ENCODE data around the gene SPEM2.

SPEM2 gene

DNA sequence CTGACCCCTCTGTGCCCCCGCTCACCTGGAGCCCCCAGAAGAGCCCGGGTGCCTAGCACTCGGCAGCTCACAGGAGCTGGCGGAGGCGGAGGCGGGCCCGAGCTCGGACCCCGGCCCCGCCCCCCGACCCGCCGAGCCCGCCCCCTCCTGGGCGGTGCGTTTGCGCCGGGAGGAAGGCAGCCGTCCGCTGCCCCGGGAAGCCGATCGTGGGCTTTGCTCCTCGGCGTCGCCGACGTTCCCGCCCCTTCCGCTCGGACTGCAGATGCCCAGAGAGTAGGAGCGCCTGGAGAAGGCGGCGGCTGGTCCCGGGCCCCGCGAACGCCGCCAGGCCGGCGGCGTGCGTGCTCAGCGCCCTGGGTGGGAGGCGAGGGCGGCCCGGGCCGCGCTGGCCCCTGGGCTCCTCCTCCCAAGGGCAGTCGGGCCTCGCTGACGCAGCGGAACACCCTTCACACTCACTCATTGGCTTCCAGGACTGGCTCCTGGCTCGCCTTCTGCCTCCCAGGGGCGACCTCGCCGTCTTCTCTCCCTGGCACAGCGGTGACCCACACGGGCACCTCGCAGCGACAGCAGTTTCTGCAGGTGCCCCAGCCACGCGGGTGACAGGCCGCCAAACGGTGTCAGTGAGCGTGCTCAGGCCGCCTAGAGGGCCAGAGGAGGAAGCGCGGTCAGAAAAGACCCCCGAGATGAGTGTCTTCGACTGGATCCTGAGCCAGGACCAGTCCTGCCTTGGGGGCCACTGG lies 30.8 kb upstream of the SPEM2 start, which contains the start of gene PLSCR3:
Gene PLSCR3 (minus strand): TSS at position 74 of the 740 bp plus-strand sequence. CDS start 415 bp downstream, outside the sequence.
- ATAC-seq = peak; percentile 91
- Mint-ChIP-seq H3K4me1 (peaks cover 30% of the 10 kb centered on the region), H3K9me3 (no peaks in the 10 kb centered on the region), H3K4me3 (peak within 1 kb of the TSS; percentile 92), H3K27ac (peak within 1 kb of the TSS; percentile 93), H3K36me3 (peaks cover 23% of the 10 kb centered on the region)
- DNase-seq (ENCODE audit: low spot score in 2 of 2) = peak; percentile 84 to 92

DNA sequence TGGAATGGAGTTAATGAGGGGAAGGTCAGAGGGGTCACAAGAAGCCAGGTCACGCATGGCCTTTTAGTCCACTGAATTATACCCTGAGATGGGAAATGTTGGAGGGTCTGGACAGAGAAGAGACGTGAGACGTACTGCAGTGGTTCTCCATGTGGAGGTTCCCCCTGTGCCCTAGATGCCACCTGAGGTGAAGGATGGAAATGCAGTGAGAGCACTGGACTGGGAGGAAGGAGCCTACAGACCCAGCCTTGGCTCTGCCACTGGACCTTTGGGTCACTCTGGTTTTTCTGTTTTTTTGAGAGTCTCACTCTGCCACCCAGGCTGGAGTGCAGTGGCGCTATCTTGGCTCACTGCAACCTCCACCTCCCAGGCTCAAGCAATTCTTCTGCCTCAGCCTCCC lies 29.3 kb upstream of the SPEM2 start:
- Mint-ChIP-seq H3K27ac (no peak overlapping the region), H3K4me3 (no peak overlapping the region), H3K36me3 (peaks cover 14% of the 10 kb centered on the region), H3K9me3 (no peaks in the 10 kb centered on the region), H3K4me1 (peaks cover 18% of the 10 kb centered on the region)
- DNase-seq (ENCODE audit: low spot score in 2 of 2) (no peak), ATAC-seq (no peak)

DNA sequence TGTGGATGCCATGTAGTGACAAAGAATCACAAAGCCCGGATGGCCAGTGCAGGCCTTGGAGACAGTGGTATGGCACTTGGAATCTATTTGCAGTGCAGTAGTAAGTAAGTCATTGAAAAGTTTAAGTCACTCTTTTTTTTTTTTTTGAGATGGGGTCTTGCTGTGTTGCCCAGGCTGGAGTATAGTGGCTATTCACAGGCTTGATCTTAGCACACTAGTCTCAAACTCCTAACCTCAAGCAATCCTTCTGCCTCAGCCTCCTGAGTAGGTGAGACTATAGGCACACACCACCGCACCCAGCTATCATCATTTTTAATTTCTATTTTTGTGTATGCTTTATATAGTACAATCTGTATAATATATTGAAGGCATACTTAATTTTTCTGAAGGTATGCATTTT lies 26.8 kb upstream of the SPEM2 start:
- ATAC-seq = no peak
- Mint-ChIP-seq H3K36me3 (no peaks in the 10 kb centered on the region), H3K9me3 (no peaks in the 10 kb centered on the region), H3K4me1 (peaks cover 20% of the 10 kb centered on the region), H3K27ac (no peak overlapping the region), H3K4me3 (no peak overlapping the region)
- DNase-seq (ENCODE audit: low spot score in 2 of 2) = no peak

- peak overlapping the region; percentile 84 for H3K27ac Mint-ChIP-seq
Measured at GRCh38 chr17:7403043-7403726, 22.2 kb upstream of the SPEM2 start.

GRCh38 chr17:7403727-7403976 lies 21.8 kb upstream of the SPEM2 start:
- peak; percentile 53 for ATAC-seq
- DNase-seq (ENCODE audit: low spot score in 2 of 2) = no peak
- Mint-ChIP-seq H3K9me3 (no peaks in the 10 kb centered on the region), H3K4me3 (peak overlapping the region; percentile 89), H3K4me1 (peaks cover 23% of the 10 kb centered on the region), H3K27ac (peak overlapping the region; percentile 84), H3K36me3 (no peaks in the 10 kb centered on the region)

More at GRCh38 chr17:7403043-7403726, 22.2 kb upstream of the SPEM2 start:
- Mint-ChIP-seq H3K4me3 (peak overlapping the region; percentile 89), H3K36me3 (no peaks in the 10 kb centered on the region), H3K9me3 (no peaks in the 10 kb centered on the region), H3K4me1 (peaks cover 23% of the 10 kb centered on the region)
- DNase-seq (ENCODE audit: low spot score in 2 of 2) (no peak), ATAC-seq (no peak)

DNA sequence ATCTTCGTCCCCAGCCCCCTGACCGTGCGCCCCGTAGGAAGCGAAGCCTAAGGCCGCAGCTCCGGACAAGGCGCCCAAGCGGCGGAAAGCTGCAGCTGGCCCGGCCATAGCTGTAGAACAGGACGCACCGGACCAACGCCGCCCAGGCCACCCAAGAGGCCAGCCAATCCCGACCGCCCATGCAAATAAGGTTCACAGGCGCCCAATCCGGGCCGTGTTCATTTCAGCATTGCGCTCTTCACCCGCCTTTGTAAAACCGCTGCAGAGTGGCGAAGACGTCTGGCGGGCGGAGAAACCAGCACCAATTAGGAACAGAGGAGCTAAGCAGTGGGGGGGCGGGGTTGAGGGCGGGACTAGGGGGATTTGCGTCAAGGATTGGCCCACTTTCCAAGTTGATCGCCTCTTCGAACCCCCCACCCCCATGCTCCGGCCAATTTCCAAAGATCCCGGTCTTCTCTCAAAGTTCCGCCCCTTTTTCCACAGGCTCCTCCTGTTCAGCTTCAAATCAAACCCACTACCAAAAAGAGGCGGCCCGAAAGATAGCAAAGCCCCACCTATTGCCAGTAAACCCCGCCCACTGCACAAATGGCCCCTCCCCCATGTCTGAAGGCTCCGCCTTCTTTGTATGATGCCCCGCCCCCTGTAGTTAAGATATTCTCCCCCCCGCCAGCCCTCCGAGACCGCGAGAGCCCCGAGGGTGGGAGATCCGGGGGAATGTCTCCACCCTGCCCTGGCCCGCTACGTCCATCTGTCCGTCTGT lies 21.3 kb upstream of the SPEM2 start, which contains the start of gene TMEM256:
Gene TMEM256 (minus strand): TSS at position 121 of the 760 bp plus-strand sequence. CDS start 13 bp downstream, at position 108.
- no peaks in the 10 kb centered on the region for H3K9me3 Mint-ChIP-seq
- peak within 1 kb of the TSS; percentile 84 for H3K27ac Mint-ChIP-seq
- DNase-seq (ENCODE audit: low spot score in 2 of 2) (peak; percentile 89 to 97), ATAC-seq (peak; percentile 95)
- peak within 1 kb of the TSS; percentile 89 for H3K4me3 Mint-ChIP-seq
- peaks cover 26% of the 10 kb centered on the region for H3K4me1 Mint-ChIP-seq
- no peaks in the 10 kb centered on the region for H3K36me3 Mint-ChIP-seq

GRCh38 chr17:7404737-7405349 lies 20.6 kb upstream of the SPEM2 start:
- no peak for DNase-seq (ENCODE audit: low spot score in 2 of 2)
- no peaks in the 10 kb centered on the region for H3K9me3 Mint-ChIP-seq

DNA sequence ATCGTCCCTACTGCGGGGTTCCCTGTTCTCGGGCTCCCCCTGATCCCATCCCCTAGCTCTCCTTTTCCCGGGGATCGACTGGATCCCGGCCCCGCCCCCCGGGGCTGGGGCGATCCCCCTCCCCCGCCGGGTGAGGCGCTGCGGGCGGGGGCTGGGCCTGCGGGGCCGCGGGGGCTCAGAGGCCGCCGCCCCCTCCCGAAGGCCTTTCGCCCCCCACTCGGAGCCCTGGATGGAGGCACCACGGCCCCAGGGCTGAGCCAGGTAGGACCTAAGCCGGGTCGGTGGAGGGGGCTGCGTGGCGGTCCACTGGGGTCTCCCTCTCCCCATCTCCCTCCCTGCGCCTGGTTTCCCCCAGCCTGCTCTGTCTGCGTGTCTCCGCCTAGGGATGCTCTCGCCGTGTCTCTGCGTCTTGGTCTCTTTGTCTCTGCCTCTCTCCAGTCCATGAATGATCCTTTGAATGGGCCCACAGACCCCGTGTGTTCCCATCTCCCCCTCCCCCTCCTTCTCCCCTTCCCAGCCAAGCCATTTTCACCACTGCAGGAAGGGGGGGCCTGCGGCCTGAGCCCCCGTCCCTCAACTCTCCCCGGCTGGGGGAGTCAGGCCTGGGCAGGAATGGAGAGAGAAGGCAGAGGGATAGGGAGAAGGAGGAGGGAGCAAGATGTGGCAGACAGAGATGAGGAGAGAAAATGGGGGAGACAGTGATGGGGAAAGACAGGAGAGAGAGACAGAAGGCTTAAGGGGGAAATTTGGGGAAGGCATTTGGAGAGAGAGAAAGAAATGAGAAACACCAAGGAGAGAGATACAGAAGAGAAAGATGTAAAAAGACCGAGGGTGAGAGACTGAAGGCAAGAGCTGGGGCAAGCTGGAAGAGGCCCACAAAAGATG lies 19.8 kb upstream of the SPEM2 start:
- peak overlapping the region; percentile 84 for H3K27ac Mint-ChIP-seq
- H3K9me3 Mint-ChIP-seq = no peaks in the 10 kb centered on the region
- H3K4me1 Mint-ChIP-seq = peaks cover 28% of the 10 kb centered on the region
- DNase-seq (ENCODE audit: low spot score in 2 of 2) (no peak), ATAC-seq (no peak)
- no peaks in the 10 kb centered on the region for H3K36me3 Mint-ChIP-seq
- H3K4me3 Mint-ChIP-seq = peak overlapping the region; percentile 89

More at GRCh38 chr17:7404737-7405349, 20.6 kb upstream of the SPEM2 start:
- H3K27ac Mint-ChIP-seq = peak overlapping the region; percentile 84
- peak; percentile 60 for ATAC-seq
- H3K4me1 Mint-ChIP-seq = peaks cover 28% of the 10 kb centered on the region
- no peaks in the 10 kb centered on the region for H3K36me3 Mint-ChIP-seq
- peak overlapping the region; percentile 89 for H3K4me3 Mint-ChIP-seq

- Mint-ChIP-seq H3K36me3 (no peaks in the 10 kb centered on the region), H3K4me3 (peak overlapping the region; percentile 89), H3K27ac (peak overlapping the region; percentile 84), H3K9me3 (no peaks in the 10 kb centered on the region), H3K4me1 (peaks cover 28% of the 10 kb centered on the region)
- ATAC-seq = no peak
- no peak for DNase-seq (ENCODE audit: low spot score in 2 of 2)
Measured at GRCh38 chr17:7406235-7406825, 19.1 kb upstream of the SPEM2 start.

- Mint-ChIP-seq H3K27ac (no peak overlapping the region), H3K36me3 (no peaks in the 10 kb centered on the region), H3K9me3 (no peaks in the 10 kb centered on the region), H3K4me3 (peak overlapping the region; percentile 33), H3K4me1 (peaks cover 28% of the 10 kb centered on the region)
- DNase-seq (ENCODE audit: low spot score in 2 of 2) = no peak
- no peak for ATAC-seq
Measured at GRCh38 chr17:7407082-7407481, 18.3 kb upstream of the SPEM2 start.

DNA sequence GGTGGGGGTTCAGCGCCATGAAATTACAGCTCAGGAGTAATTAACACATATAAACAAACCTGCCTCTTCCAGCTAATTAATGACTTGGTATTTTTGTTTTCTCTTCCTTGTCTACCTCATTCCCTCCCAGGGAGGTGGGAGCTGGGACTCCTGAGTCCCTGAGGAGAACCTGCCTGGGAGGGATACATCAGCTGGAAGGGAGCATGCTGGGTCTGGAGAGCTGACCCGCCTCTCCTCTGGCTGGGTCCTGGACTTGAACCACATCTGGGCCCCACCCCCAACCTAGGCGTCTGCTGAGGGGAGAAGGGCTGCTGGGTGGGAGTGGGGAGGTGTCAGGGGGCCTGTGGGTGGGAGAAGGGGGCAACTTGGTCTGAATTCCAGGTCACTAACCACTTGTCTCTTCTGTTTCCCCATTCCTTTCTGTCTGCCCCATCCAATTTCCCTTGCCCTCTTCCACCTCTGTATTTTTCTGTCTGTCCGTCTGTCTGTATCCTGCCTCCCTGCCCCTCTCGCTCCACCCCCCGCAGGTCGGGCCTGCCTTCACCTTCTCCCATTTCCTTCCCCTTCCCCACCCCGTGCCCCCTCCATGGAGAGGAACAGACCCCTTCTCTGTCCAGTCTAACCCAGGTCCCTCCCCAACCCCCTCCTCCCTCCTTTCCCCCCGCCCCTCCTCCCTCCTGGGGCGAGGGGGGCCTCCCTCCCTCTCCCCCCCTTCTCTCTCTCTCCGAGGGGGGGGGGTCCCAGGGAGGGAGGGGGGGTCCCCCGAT lies 17.7 kb upstream of the SPEM2 start, which contains the start of gene NLGN2:
Gene NLGN2 (plus strand): TSS at position 361 of the 767 bp plus-strand sequence. CDS start 411 bp downstream, outside the sequence.
- Mint-ChIP-seq H3K4me3 (peak within 1 kb of the TSS; percentile 89), H3K27ac (no peak within 1 kb of the TSS)

GRCh38 chr17:7408252-7408727 lies 17.1 kb upstream of the SPEM2 start:
- no peak overlapping the region for H3K27ac Mint-ChIP-seq
- H3K9me3 Mint-ChIP-seq = no peaks in the 10 kb centered on the region
- H3K4me3 Mint-ChIP-seq = peak overlapping the region; percentile 31
- DNase-seq (ENCODE audit: low spot score in 2 of 2) (no peak), ATAC-seq (no peak)
- no peaks in the 10 kb centered on the region for H3K36me3 Mint-ChIP-seq
- peaks cover 29% of the 10 kb centered on the region for H3K4me1 Mint-ChIP-seq

More for the DNA sequence above, 17.7 kb upstream of the SPEM2 start, which contains the start of gene NLGN2:
- ATAC-seq (no peak), DNase-seq (ENCODE audit: low spot score in 2 of 2) (no peak)
- Mint-ChIP-seq H3K4me1 (peaks cover 28% of the 10 kb centered on the region), H3K36me3 (no peaks in the 10 kb centered on the region), H3K9me3 (no peaks in the 10 kb centered on the region)

GRCh38 chr17:7408863-7409262 lies 16.6 kb upstream of the SPEM2 start:
- Mint-ChIP-seq H3K4me1 (peaks cover 28% of the 10 kb centered on the region), H3K9me3 (no peaks in the 10 kb centered on the region), H3K27ac (no peak overlapping the region), H3K36me3 (no peaks in the 10 kb centered on the region), H3K4me3 (peak overlapping the region; percentile 31)
- ATAC-seq = no peak
- DNase-seq (ENCODE audit: low spot score in 2 of 2) = no peak

All from stimulated activated effector memory CD8-positive, alpha-beta T cell treated with anti-CD3 and anti-CD28 coated beads, Interleukin-12 subunit alpha, Interleukin-12 subunit beta, amount 100 ng/mL, for 72 hours (primary cell).